BLaER1 (cell line): ENCODE results near the gene GUCY2F.

ENCODE experiments used
- H3K27ac ChIP-seq: shearing (Covaris generic); formaldehyde crosslinking; 2 replicates; pipeline ENCODE4 v1.8.1; 2022
- H3K27me3 ChIP-seq: shearing (Covaris generic); formaldehyde crosslinking; 2 replicates; pipeline ENCODE4 v1.8.1; 2022
- H3K36me3 ChIP-seq: shearing (Covaris generic); formaldehyde crosslinking; 2 replicates; pipeline ENCODE4 v1.8.1; 2022
- H3K4me1 ChIP-seq: shearing (Covaris generic); formaldehyde crosslinking; 2 replicates; pipeline ENCODE4 v1.8.1; 2022
- H3K4me2 ChIP-seq: shearing (Covaris generic); formaldehyde crosslinking; 2 replicates; pipeline ENCODE4 v1.8.1; 2022
- H3K4me3 ChIP-seq: shearing (Covaris generic); formaldehyde crosslinking; 2 replicates; pipeline ENCODE4 v1.8.1; 2022
- H3K9ac ChIP-seq: shearing (Covaris generic); formaldehyde crosslinking; 2 replicates; pipeline ENCODE4 v1.8.1; 2022
- H3K9me3 ChIP-seq: shearing (Covaris generic); formaldehyde crosslinking; 2 replicates; pipeline ENCODE4 v1.8.1; 2022
- H4K20me1 ChIP-seq: shearing (Covaris generic); formaldehyde crosslinking; 2 replicates; pipeline ENCODE4 v1.8.1; 2022
- Cebpa-rat ChIP-seq: shearing (Covaris generic); IDR thresholded peaks from 2 replicates; pipeline ENCODE4 v1.8.1; 2022

Gene GUCY2F

DNA sequence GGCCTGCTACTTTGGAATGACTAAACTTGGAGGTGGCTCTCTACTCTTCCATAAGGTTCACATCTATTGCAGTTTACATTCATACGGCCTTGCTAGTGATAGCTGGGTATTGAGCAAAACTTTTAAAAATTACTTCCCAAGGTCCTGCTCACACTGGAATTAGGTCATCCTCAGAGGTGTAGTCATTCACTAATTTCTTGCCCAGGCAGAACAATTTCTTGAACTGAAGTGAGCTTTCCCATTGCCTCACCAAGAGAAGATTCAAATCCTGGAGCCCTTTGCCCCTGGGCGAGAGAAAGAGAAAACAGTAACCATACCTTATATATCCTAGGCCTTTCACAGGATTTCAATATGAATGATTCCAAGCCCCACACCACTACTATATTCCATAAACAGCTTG, 109.2 kb downstream of the GUCY2F start:
- Histone ChIP-seq H3K4me2 (no peak overlapping the region), H3K27me3 (peaks cover 77% of the 10 kb centered on the region), H3K36me3 (no peaks in the 10 kb centered on the region), H3K4me1 (no peaks in the 10 kb centered on the region), H3K27ac (no peak overlapping the region), H4K20me1 (peaks cover 5% of the 10 kb centered on the region; the same call in 1 of the 2 replicates), H3K4me3 (no peak overlapping the region), H3K9me3 (no peaks in the 10 kb centered on the region), H3K9ac (no peak overlapping the region)
- no peak for TF ChIP-seq Cebpa-rat

DNA sequence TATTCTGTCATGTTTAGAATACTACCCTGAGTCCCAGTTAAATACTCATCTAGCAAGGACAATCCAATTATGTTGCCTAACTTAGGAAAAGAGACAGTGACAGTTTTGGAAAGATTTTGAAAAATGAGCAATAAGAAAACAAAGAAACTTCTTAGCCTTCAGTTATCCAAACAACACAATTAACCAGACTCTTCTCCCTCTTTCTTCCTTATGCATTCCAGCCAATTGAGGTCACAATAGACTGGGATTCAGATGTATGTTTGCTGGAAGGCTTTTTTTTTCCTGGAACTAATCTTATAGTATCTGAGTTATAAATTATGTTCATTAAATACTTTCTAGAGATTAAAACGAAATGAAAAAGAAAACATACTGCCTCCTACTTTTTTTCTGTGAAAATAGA, 109.6 kb downstream of the GUCY2F start:
- no peak overlapping the region for H3K27ac ChIP-seq
- TF ChIP-seq Cebpa-rat = no peak
- no peaks in the 10 kb centered on the region for H3K9me3 ChIP-seq
- H3K4me1 ChIP-seq = no peaks in the 10 kb centered on the region
- H3K4me2 ChIP-seq = no peak overlapping the region
- H4K20me1 ChIP-seq = peaks cover 5% of the 10 kb centered on the region; the same call in 1 of the 2 replicates
- no peak overlapping the region for H3K4me3 ChIP-seq
- no peak overlapping the region for H3K9ac ChIP-seq
- peaks cover 74% of the 10 kb centered on the region for H3K27me3 ChIP-seq
- H3K36me3 ChIP-seq = no peaks in the 10 kb centered on the region

DNA sequence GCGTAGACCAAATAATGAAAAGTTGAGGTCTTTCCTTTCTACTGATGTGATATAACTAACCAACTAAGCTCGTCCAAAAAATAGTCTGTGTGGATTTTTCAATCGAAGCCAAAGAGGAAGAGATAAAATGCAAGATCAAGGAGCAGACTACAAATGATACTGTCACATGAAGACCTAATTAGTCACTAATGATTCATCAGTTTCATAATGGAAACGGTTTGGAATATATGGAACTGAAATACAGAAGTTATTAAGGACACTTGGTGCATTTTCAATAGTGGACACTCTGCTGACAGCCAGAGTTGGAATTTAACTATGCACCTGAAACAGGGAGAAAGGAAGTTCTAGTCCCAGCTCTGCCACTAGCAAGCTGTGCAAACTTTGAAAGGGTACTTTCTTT, 119.8 kb downstream of the GUCY2F start:
- TF ChIP-seq Cebpa-rat = no peak

DNA sequence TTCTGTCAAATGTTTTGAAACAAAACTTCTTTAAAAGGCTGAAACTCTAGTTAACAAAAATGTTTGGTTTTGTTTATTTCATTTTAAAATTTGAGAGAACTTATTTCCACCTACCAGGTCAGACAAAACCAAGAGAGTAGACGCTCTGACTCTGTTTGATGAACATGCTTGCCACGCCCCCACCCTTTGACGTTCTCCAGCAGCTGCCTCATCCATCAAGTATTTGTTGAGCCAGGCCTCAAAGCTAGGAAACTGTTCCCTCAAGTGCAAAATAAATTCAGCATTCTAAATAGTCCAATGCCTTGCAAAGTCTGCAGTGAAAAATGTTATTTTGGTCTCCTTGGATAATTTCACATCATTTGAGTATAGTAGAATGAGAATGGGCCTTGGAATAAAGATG, 121.6 kb downstream of the GUCY2F start:
- no peak for TF ChIP-seq Cebpa-rat
- H3K27me3 ChIP-seq = peaks cover 56% of the 10 kb centered on the region
- no peaks in the 10 kb centered on the region for H3K4me1 ChIP-seq
- H4K20me1 ChIP-seq = no peaks in the 10 kb centered on the region
- no peak overlapping the region for H3K4me2 ChIP-seq
- H3K27ac ChIP-seq = no peak overlapping the region
- no peaks in the 10 kb centered on the region for H3K36me3 ChIP-seq
- 0 out of 2 replicates have a peak, but pooled peaks cover 8% of the 10 kb centered on the region for H3K9me3 ChIP-seq
- H3K4me3 ChIP-seq = no peak overlapping the region
- H3K9ac ChIP-seq = no peak overlapping the region

More for the DNA sequence above, 119.8 kb downstream of the GUCY2F start:
- Histone ChIP-seq H3K9me3 (0 out of 2 replicates have a peak, but pooled peaks cover 8% of the 10 kb centered on the region), H3K36me3 (no peaks in the 10 kb centered on the region), H3K4me3 (no peak overlapping the region), H3K27me3 (peaks cover 41% of the 10 kb centered on the region), H3K27ac (no peak overlapping the region), H3K9ac (no peak overlapping the region), H4K20me1 (no peaks in the 10 kb centered on the region), H3K4me1 (no peaks in the 10 kb centered on the region), H3K4me2 (no peak overlapping the region)

DNA sequence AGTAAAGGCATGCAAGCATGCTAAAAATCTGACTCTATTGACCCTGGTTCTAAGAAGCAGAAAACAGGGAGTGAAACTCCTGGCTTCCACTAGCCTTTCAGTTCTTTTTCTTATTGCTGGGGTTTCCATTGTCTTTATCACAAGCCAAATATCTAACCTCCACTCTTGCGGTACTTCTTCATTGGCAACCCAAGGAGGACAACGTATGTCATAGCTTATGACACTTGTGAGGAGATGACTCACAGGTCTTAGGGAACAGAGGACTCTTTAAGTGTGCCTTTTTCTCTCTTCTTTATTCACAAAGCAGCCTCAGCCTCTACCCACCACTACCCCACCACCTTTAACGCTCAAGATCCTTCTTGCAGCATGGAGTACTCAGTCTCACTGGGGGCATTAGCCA, 124.2 kb downstream of the GUCY2F start:
- H3K9me3 ChIP-seq = 0 out of 2 replicates have a peak, but pooled peaks cover 8% of the 10 kb centered on the region
- H3K4me2 ChIP-seq = no peak overlapping the region
- no peak overlapping the region for H3K9ac ChIP-seq
- H3K4me1 ChIP-seq = no peaks in the 10 kb centered on the region
- H3K27me3 ChIP-seq = peaks cover 56% of the 10 kb centered on the region
- H4K20me1 ChIP-seq = no peaks in the 10 kb centered on the region
- no peak for TF ChIP-seq Cebpa-rat
- no peak overlapping the region for H3K27ac ChIP-seq
- no peaks in the 10 kb centered on the region for H3K36me3 ChIP-seq
- no peak overlapping the region for H3K4me3 ChIP-seq

DNA sequence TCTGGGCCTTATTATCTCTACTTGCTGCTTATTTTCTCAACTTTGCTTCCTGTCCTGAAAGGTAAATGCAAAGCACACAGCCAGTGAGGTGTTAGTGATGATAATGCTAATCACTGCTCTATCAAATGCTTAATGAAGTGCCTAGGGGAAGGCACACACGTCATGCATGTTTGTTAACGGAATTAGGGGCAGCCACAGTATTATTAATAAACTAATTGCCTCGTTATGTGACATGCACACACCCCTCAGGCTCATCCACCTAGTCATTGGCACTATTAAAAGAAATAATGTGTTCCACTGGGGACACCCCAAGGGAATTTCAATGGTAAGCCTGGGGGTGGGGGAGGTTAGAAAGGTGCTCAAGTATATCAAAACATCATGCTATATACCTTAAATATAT, 125.2 kb downstream of the GUCY2F start:
- Histone ChIP-seq H3K36me3 (no peaks in the 10 kb centered on the region), H3K4me3 (no peak overlapping the region), H3K27me3 (peaks cover 63% of the 10 kb centered on the region), H3K9ac (no peak overlapping the region), H3K9me3 (0 out of 2 replicates have a peak, but pooled peaks cover 8% of the 10 kb centered on the region), H3K4me1 (no peaks in the 10 kb centered on the region), H3K4me2 (no peak overlapping the region), H4K20me1 (no peaks in the 10 kb centered on the region; the same call in 1 of the 2 replicates), H3K27ac (no peak overlapping the region)
- no peak for TF ChIP-seq Cebpa-rat

DNA sequence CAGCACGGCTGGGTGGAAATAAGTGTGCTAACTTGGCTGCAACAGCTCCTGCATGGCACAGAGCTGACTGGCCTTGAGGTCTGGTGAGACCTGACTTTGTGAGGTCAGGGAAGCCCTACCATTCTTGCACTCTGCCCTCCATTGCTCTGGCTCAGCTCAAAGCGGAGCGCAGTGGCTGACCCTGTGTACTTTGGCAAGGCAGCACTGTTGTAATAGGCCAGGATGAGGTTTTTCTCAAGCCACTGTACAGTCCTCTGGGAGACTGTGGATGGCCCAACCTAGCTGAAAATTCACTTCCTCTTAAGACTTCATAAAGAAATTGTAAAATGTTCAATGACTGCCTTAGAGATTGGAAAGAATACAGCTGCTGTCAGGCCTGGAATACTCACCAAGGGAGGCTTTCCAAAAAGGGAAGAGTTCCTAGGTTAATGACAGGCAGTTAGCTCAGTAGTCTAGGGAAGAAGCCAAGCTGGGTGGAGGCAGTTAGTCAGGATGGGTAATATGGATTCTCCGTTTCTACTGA, 129.8 kb downstream of the GUCY2F start:
- Histone ChIP-seq H3K4me2 (no peak overlapping the region), H3K4me1 (peaks cover 11% of the 10 kb centered on the region), H3K9ac (no peak overlapping the region), H3K27ac (no peak overlapping the region), H3K36me3 (no peaks in the 10 kb centered on the region), H4K20me1 (no peaks in the 10 kb centered on the region; the same call in 1 of the 2 replicates), H3K9me3 (no peaks in the 10 kb centered on the region), H3K4me3 (no peak overlapping the region), H3K27me3 (peaks cover 79% of the 10 kb centered on the region)
- TF ChIP-seq Cebpa-rat = no peak

DNA sequence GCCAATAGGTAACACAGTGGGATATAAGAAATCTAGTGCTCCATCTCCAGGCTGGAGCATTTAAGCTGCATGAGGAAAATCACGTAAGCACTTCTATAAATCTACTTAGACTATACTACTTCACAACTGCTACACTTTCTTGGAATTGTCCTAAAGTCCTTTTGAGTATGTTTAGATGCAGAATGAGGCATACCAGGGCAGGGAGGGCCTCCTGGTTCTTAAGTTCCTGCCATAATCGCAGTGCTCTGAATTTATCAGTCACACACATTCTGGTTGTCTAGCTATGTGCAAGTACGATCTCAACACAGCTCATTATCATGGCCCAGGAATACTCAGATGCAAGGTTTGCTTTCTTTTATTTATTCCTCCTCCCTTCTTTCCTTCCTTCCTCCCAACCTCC, 130.3 kb downstream of the GUCY2F start:
- Histone ChIP-seq H3K27ac (no peak overlapping the region), H3K9ac (no peak overlapping the region), H3K36me3 (no peaks in the 10 kb centered on the region), H4K20me1 (no peaks in the 10 kb centered on the region; the same call in 1 of the 2 replicates), H3K4me1 (peaks cover 17% of the 10 kb centered on the region), H3K9me3 (no peaks in the 10 kb centered on the region), H3K4me2 (no peak overlapping the region), H3K27me3 (peaks cover 81% of the 10 kb centered on the region), H3K4me3 (no peak overlapping the region)
- TF ChIP-seq Cebpa-rat = no peak

DNA sequence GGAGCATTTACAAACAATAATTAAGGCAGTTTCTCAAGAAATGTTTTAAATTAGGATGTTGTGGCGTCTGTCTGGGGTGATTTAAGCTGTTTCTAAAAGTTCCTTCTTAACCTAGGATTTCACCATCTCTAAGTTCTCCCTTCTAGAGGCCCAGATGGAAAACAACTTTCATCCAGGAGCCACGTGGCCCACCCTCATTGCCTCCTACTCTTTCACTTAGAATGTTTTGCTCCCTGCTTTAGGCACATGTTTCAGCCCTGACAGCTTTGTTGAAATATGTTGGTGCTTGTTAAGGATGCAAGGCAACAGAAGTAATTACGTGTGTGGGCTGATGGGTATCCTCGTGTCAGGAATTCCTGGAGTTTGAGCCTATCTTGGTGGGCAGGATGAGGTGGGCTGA, 131.3 kb downstream of the GUCY2F start:
- H4K20me1 ChIP-seq = no peaks in the 10 kb centered on the region; the same call in 1 of the 2 replicates
- H3K9ac ChIP-seq = no peak overlapping the region
- H3K4me1 ChIP-seq = peaks cover 23% of the 10 kb centered on the region
- TF ChIP-seq Cebpa-rat = no peak
- H3K4me2 ChIP-seq = no peak overlapping the region
- no peaks in the 10 kb centered on the region for H3K9me3 ChIP-seq
- no peak overlapping the region for H3K4me3 ChIP-seq
- peaks cover 81% of the 10 kb centered on the region for H3K27me3 ChIP-seq
- H3K27ac ChIP-seq = no peak overlapping the region
- H3K36me3 ChIP-seq = no peaks in the 10 kb centered on the region

DNA sequence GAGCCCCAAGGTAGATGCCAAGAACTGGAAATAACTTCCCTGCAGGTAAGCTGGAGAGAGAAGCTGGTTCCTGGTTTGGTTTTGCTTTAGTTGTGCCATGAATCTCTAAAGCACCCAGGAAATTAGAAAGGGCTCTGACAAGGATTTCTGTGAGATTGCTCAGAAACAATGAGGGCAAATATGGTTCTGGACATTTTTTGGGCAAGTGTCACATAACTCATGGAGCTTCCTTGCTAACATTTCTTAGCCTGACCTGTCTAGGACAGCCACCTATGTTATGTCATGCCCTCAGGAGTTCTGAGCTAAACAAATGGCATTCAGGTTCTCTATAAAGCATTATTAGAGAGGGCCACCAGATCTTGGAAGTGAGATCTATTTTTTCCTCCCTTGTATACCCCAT, 131.8 kb downstream of the GUCY2F start:
- Histone ChIP-seq H4K20me1 (no peaks in the 10 kb centered on the region; the same call in 1 of the 2 replicates), H3K4me2 (no peak overlapping the region), H3K4me1 (peaks cover 23% of the 10 kb centered on the region), H3K9me3 (no peaks in the 10 kb centered on the region), H3K9ac (no peak overlapping the region), H3K4me3 (no peak overlapping the region), H3K27me3 (peaks cover 80% of the 10 kb centered on the region), H3K27ac (no peak overlapping the region), H3K36me3 (no peaks in the 10 kb centered on the region)
- TF ChIP-seq Cebpa-rat = no peak

DNA sequence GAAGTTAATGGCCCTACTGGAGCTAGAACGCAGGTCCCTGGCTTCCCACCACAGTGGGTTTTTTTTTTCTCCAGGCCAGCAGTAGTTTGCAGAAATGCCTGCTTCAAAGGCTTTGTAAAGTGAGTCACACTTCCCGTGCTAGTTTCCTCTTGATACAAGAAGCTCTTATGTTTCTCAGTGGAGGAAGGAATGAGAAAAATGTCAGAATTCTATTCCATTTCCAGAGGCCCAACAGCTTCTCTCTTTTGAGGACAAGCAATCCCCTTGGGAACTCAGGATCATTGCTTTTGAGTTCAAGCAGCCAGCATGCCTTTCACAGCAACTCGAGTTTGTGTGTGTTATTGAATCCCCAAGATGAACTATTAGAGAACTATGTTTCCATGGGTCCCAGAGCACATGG, 134.3 kb downstream of the GUCY2F start:
- no peaks in the 10 kb centered on the region for H3K36me3 ChIP-seq
- H3K9ac ChIP-seq = no peak overlapping the region
- peaks cover 82% of the 10 kb centered on the region for H3K27me3 ChIP-seq
- no peaks in the 10 kb centered on the region for H3K9me3 ChIP-seq
- no peak overlapping the region for H3K4me3 ChIP-seq
- H3K27ac ChIP-seq = no peak overlapping the region
- TF ChIP-seq Cebpa-rat = no peak
- H4K20me1 ChIP-seq = no peaks in the 10 kb centered on the region; the same call in 1 of the 2 replicates
- peaks cover 23% of the 10 kb centered on the region for H3K4me1 ChIP-seq
- peak overlapping the region; percentile 47 for H3K4me2 ChIP-seq
